Activated CD4-positive, alpha-beta T cell treated with anti-CD3 and anti-CD28 coated beads for 48 hours (primary cell): ENCODE measurements around the gene DNAH7.
"Not testable (repeated sequence)": the region's sequence is repeated elsewhere in the genome, so short reads cannot be mapped to it uniquely, and the experiment has no call there.

Source experiments
- DNase-seq: peaks from one replicate; pipeline ENCODE4 v3.0.0-alpha.2; 2020

Gene DNAH7

GRCh38 chr2:195959341-195959740 is 109.3 kb downstream of the DNAH7 start:
- no peak for DNase-seq

- DNase-seq: no peak
These were observed 111.9 kb downstream of the DNAH7 start for GRCh38 chr2:195956725-195957124.

GRCh38 chr2:195945056-195945455 is 123.6 kb downstream of the DNAH7 start:
- no peak for DNase-seq

- no peak for DNase-seq
These were observed 131.5 kb downstream of the DNAH7 start for GRCh38 chr2:195937176-195937575.

GRCh38 chr2:195934484-195934883 is 134.2 kb downstream of the DNAH7 start:
- DNase-seq: no peak

GRCh38 chr2:195929531-195929930 is 139.1 kb downstream of the DNAH7 start:
- DNase-seq: no peak

GRCh38 chr2:195925120-195925519 is 143.5 kb downstream of the DNAH7 start:
- no peak for DNase-seq

- no peak for DNase-seq
These were observed 144.7 kb downstream of the DNAH7 start for GRCh38 chr2:195923889-195924288.

- DNase-seq: not testable (repeated sequence)
These were observed 151.5 kb downstream of the DNAH7 start for GRCh38 chr2:195917021-195917600.

- no peak for DNase-seq
These were observed 156.6 kb downstream of the DNAH7 start for GRCh38 chr2:195912079-195912478.

GRCh38 chr2:195910570-195910969 is 158.1 kb downstream of the DNAH7 start:
- DNase-seq: no peak

- DNase-seq: no peak
These were observed 158.7 kb downstream of the DNAH7 start for GRCh38 chr2:195909926-195910325.

GRCh38 chr2:195907474-195907873 is 161.2 kb downstream of the DNAH7 start:
- no peak for DNase-seq

GRCh38 chr2:195903956-195904355 is 164.7 kb downstream of the DNAH7 start:
- DNase-seq: no peak

GRCh38 chr2:195902857-195903256 is 165.8 kb downstream of the DNAH7 start:
- DNase-seq: no peak

GRCh38 chr2:195899226-195899625 is 169.4 kb downstream of the DNAH7 start:
- DNase-seq: no peak

GRCh38 chr2:195898505-195899191 is 170.0 kb downstream of the DNAH7 start:
- no peak for DNase-seq

GRCh38 chr2:195891081-195891480 is 177.6 kb downstream of the DNAH7 start:
- DNase-seq: no peak

GRCh38 chr2:195879153-195879552 is 189.5 kb downstream of the DNAH7 start:
- no peak for DNase-seq

- DNase-seq: no peak
These were observed 197.3 kb downstream of the DNAH7 start for GRCh38 chr2:195871326-195871725.

- DNase-seq: no peak
These were observed 204.3 kb downstream of the DNAH7 start for GRCh38 chr2:195864316-195864715.

GRCh38 chr2:195863564-195863963 is 205.1 kb downstream of the DNAH7 start:
- DNase-seq: no peak

- no peak for DNase-seq
These were observed 205.5 kb downstream of the DNAH7 start for GRCh38 chr2:195863121-195863520.

GRCh38 chr2:195861821-195862220 is 206.8 kb downstream of the DNAH7 start:
- no peak for DNase-seq

- no peak for DNase-seq
These were observed 209.1 kb downstream of the DNAH7 start for GRCh38 chr2:195859513-195859912.
